Measurements from ENCODE around the gene KMT2B.

KMT2B gene

DNA sequence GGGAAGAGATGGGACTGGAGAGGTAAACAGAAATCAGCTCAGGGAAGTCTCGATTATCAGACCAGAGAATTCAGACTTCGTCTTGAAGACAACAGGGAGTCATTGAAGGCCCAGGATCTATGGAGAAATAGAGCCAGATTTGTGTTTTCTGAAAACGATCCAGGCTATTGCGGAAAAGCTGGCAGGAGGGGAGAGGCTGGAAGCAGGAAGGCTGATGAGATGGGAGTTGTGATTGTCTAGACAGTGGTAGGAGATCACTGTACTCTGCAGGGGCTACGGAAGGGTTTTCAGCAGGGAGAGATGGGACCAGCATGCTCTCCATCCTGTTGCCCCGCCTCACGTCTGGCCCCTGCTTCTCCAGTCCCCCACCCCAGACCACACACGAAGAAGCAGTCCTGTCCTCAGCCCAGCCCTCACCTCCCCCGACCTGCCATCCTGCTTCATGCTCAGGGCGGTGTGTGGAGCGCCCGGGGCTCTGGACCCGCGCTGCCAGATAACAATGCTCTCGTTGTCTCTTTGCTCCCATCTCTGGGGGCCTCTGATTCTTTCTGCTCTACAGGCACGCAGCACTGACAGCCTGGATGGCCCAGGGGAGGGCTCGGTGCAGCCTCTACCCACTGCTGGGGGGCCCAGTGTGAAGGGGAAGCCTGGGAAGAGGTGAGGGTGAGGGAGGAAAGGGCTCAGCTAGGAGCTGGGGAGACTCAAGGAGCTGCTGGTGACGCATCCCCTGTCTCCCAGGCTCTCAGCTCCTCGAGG lies 59.5 kb downstream of the KMT2B start (continued):
- TF ChIP-seq, protein P1, sequence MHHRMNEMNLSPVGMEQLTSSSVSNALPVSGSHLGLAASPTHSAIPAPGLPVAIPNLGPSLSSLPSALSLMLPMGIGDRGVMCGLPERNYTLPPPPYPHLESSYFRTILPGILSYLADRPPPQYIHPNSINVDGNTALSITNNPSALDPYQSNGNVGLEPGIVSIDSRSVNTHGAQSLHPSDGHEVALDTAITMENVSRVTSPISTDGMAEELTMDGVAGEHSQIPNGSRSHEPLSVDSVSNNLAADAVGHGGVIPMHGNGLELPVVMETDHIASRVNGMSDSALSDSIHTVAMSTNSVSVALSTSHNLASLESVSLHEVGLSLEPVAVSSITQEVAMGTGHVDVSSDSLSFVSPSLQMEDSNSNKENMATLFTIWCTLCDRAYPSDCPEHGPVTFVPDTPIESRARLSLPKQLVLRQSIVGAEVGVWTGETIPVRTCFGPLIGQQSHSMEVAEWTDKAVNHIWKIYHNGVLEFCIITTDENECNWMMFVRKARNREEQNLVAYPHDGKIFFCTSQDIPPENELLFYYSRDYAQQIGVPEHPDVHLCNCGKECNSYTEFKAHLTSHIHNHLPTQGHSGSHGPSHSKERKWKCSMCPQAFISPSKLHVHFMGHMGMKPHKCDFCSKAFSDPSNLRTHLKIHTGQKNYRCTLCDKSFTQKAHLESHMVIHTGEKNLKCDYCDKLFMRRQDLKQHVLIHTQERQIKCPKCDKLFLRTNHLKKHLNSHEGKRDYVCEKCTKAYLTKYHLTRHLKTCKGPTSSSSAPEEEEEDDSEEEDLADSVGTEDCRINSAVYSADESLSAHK (tag by site-specific recombination; IDR thresholded peaks at IDR 0.05), result no peak
- TF ChIP-seq TCF7L2 (IDR thresholded peaks at IDR 0.05; ENCODE audit: borderline replicate concordance, low read depth, low read length) (no peak), GLIS2 (tag by site-specific recombination; IDR thresholded peaks at IDR 0.05) (peak; percentile 28; the same call in 1 of the 2 replicates), MZF1 (tag by site-specific recombination; IDR thresholded peaks at IDR 0.05; ENCODE audit: borderline replicate concordance) (no peak), KLF10 (tag by site-specific recombination; IDR thresholded peaks at IDR 0.05) (no peak), ZNF426 (tag by site-specific recombination; IDR thresholded peaks at IDR 0.05) (no peak), ZNF768 (tag by site-specific recombination; IDR thresholded peaks at IDR 0.05) (no peak), ZNF776 (tag by site-specific recombination; IDR thresholded peaks at IDR 0.05; ENCODE audit: borderline replicate concordance) (no peak), ZNF571 (tag by site-specific recombination; IDR thresholded peaks at IDR 0.05) (no peak)

DNA sequence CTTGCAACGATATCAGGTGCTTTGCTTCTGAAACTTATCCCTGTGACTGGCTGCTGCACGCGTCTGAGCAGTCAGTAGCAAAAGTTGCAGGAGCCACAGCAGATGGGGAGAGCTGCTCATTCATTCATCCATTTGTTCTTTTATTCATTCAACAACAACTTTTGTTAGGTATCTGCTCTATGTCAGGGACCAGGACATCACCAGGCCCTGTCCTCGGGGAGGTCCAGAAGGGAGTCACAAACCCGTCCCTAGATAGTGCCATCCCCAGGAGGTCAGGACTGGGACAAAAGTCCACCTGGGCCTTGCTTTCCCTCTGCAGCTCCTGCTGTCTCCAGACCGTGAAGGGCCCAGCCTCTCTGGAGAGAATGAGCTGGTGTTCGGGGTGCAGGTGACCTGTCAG lies 60.2 kb downstream of the KMT2B start:
- TF ChIP-seq FEZF1 (tag by site-specific recombination; IDR thresholded peaks at IDR 0.05) (no peak), ZNF768 (tag by site-specific recombination; IDR thresholded peaks at IDR 0.05) (no peak), KLF8 (tag by site-specific recombination; IDR thresholded peaks at IDR 0.05) (no peak), ZNF747 (tag by site-specific recombination; IDR thresholded peaks at IDR 0.05) (no peak), ZNF561 (tag by site-specific recombination; IDR thresholded peaks at IDR 0.05; ENCODE audit: borderline replicate concordance) (no peak), ZNF560 (tag by site-specific recombination; IDR thresholded peaks at IDR 0.05; ENCODE audit: borderline replicate concordance) (no peak)
- TF ChIP-seq, protein P2, sequence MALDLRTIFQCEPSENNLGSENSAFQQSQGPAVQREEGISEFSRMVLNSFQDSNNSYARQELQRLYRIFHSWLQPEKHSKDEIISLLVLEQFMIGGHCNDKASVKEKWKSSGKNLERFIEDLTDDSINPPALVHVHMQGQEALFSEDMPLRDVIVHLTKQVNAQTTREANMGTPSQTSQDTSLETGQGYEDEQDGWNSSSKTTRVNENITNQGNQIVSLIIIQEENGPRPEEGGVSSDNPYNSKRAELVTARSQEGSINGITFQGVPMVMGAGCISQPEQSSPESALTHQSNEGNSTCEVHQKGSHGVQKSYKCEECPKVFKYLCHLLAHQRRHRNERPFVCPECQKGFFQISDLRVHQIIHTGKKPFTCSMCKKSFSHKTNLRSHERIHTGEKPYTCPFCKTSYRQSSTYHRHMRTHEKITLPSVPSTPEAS (tag by site-specific recombination; IDR thresholded peaks at IDR 0.05), result no peak
- ChIA-PET POLR2A (interaction anchor here (1.1 to 2.1 kb wide), 3 partner anchors 30 to 37 kb away, joined by 7 to 10 read pairs (median 7); partner anchors contain the start of genes LIN37, PSENEN and U2AF1L4), CTCF (interaction anchor here (0.6 to 2.6 kb wide), 6 partner anchors 13 to 423 kb away, joined by 3 to 8 read pairs (median 3); no protein-coding TSS in a partner anchor)
- no peaks in the 10 kb centered on the region for H3K9me3 ChIP-seq (ENCODE audit: control insufficient read depth, insufficient read depth, low read depth, low read length)
- H3K27ac ChIP-seq (ENCODE audit: extremely low read depth, low read depth, low read length), result no peak overlapping the region
- H3K4me3 ChIP-seq (ENCODE audit: low read depth, low read length), result no peak overlapping the region
- H3K36me3 ChIP-seq (ENCODE audit: control insufficient read depth in 2 of 2, insufficient read depth in 1 of 2, low read length in 2 of 2), result peaks cover 32 to 38% of the 10 kb centered on the region in 2 experiments
- H3K4me1 ChIP-seq (ENCODE audit: control insufficient read depth, insufficient read depth, low read length), result peaks cover 17% of the 10 kb centered on the region

DNA sequence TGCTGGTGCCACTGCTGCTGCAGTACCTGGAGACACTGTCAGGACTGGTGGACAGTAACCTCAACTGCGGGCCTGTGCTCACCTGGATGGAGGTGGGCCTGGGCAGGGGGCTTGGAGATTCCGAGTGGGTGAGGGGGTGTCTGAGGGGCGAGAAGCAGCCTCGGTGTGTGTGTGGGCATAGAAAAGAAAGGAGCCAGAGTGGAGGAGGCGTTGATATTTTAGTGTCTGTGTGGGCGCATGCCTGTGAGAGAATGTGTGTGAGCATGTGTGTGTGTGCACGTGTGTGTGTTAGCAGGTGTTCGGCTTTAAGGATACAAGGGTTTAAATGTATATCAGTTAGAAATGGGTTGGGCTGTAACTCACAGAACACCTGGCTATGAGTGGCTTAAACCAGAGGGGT lies 61.2 kb downstream of the KMT2B start:
- CTCF ChIA-PET, result interaction anchor here (0.7 to 1.4 kb wide), 5 partner anchors 11 to 104 kb away, joined by 3 to 7 read pairs (median 3); no protein-coding TSS in a partner anchor
- TF ChIP-seq, protein P3, sequence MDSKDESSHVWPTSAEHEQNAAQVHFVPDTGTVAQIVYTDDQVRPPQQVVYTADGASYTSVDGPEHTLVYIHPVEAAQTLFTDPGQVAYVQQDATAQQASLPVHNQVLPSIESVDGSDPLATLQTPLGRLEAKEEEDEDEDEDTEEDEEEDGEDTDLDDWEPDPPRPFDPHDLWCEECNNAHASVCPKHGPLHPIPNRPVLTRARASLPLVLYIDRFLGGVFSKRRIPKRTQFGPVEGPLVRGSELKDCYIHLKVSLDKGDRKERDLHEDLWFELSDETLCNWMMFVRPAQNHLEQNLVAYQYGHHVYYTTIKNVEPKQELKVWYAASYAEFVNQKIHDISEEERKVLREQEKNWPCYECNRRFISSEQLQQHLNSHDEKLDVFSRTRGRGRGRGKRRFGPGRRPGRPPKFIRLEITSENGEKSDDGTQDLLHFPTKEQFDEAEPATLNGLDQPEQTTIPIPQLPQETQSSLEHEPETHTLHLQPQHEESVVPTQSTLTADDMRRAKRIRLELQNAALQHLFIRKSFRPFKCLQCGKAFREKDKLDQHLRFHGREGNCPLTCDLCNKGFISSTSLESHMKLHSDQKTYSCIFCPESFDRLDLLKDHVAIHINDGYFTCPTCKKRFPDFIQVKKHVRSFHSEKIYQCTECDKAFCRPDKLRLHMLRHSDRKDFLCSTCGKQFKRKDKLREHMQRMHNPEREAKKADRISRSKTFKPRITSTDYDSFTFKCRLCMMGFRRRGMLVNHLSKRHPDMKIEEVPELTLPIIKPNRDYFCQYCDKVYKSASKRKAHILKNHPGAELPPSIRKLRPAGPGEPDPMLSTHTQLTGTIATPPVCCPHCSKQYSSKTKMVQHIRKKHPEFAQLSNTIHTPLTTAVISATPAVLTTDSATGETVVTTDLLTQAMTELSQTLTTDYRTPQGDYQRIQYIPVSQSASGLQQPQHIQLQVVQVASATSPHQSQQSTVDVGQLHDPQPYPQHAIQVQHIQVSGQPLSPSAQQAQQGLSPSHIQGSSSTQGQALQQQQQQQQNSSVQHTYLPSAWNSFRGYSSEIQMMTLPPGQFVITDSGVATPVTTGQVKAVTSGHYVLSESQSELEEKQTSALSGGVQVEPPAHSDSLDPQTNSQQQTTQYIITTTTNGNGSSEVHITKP (tag by site-specific recombination; IDR thresholded peaks at IDR 0.05), result no peak
- TF ChIP-seq ZNF174 (tag by site-specific recombination; IDR thresholded peaks at IDR 0.05) (no peak), EGR2 (tag by site-specific recombination; IDR thresholded peaks at IDR 0.05; ENCODE audit: low read depth) (peak; percentile 99), ZNF416 (tag by site-specific recombination; IDR thresholded peaks at IDR 0.05) (no peak), KLF10 (tag by site-specific recombination; IDR thresholded peaks at IDR 0.05) (no peak), ZNF473 (tag by site-specific recombination; IDR thresholded peaks at IDR 0.05) (0 out of 2 replicates have a peak, but pooled peaks have one; percentile 28), ZNF561 (tag by site-specific recombination; IDR thresholded peaks at IDR 0.05; ENCODE audit: borderline replicate concordance) (no peak)
- TF ChIP-seq, protein P4, sequence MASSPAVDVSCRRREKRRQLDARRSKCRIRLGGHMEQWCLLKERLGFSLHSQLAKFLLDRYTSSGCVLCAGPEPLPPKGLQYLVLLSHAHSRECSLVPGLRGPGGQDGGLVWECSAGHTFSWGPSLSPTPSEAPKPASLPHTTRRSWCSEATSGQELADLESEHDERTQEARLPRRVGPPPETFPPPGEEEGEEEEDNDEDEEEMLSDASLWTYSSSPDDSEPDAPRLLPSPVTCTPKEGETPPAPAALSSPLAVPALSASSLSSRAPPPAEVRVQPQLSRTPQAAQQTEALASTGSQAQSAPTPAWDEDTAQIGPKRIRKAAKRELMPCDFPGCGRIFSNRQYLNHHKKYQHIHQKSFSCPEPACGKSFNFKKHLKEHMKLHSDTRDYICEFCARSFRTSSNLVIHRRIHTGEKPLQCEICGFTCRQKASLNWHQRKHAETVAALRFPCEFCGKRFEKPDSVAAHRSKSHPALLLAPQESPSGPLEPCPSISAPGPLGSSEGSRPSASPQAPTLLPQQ (tag by site-specific recombination; IDR thresholded peaks at IDR 0.05), result no peak
- TF ChIP-seq, protein P5, sequence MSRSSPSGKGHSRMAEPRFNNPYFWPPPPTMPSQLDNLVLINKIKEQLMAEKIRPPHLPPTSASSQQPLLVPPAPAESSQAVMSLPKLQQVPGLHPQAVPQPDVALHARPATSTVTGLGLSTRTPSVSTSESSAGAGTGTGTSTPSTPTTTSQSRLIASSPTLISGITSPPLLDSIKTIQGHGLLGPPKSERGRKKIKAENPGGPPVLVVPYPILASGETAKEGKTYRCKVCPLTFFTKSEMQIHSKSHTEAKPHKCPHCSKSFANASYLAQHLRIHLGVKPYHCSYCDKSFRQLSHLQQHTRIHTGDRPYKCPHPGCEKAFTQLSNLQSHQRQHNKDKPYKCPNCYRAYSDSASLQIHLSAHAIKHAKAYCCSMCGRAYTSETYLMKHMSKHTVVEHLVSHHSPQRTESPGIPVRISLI (tag by site-specific recombination; IDR thresholded peaks at IDR 0.05), result no peak

More for the DNA sequence above, 61.2 kb downstream of the KMT2B start:
- POLR2A ChIA-PET, result interaction anchor here (1.1 to 2.1 kb wide), 2 partner anchors 34 to 38 kb away, joined by 7 to 10 read pairs; partner anchors contain the start of genes PSENEN and U2AF1L4
- no peaks in the 10 kb centered on the region for H3K9me3 ChIP-seq (ENCODE audit: control insufficient read depth, insufficient read depth, low read depth, low read length)
- H3K36me3 ChIP-seq (ENCODE audit: control insufficient read depth in 2 of 2, insufficient read depth in 1 of 2, low read length in 2 of 2), result peaks cover 38 to 39% of the 10 kb centered on the region in 2 experiments
- no peak overlapping the region for H3K27ac ChIP-seq (ENCODE audit: extremely low read depth, low read depth, low read length)
- no peak overlapping the region for H3K4me3 ChIP-seq (ENCODE audit: low read depth, low read length)
- H3K4me1 ChIP-seq (ENCODE audit: control insufficient read depth, insufficient read depth, low read length), result peaks cover 17% of the 10 kb centered on the region
